ENCODE results near the gene SLC28A3.
A peak's percentile ranks its signal among the peaks of the same experiment; 100 is the strongest.

The SLC28A3 gene

GRCh38 chr9:84239343-84239742, 101.2 kb downstream of the SLC28A3 start:
- no peaks in the 10 kb centered on the region for H3K79me2 ChIP-seq (ENCODE audit: insufficient read depth, low read length)
- no peaks in the 10 kb centered on the region for H3K36me3 ChIP-seq (ENCODE audit: insufficient read depth, low read length)
- no peaks in the 10 kb centered on the region for H3K9me2 ChIP-seq (replicated peaks; ENCODE audit: low read depth, low read length)
- no peak for TF ChIP-seq CTCF (conservative IDR thresholded peaks at IDR 0.05; ENCODE audit: low read length)
- H3K9ac ChIP-seq (ENCODE audit: low read depth, low read length, poor library complexity, severe bottlenecking): no peak overlapping the region
- H3K4me1 ChIP-seq (ENCODE audit: insufficient read depth, low read length, poor library complexity, severe bottlenecking): no peaks in the 10 kb centered on the region
- H3F3A ChIP-seq (ENCODE audit: low read depth): no peaks in the 10 kb centered on the region
- no peak overlapping the region for H2AFZ ChIP-seq (ENCODE audit: low read length)
- no peak overlapping the region for H3K4me3 ChIP-seq (ENCODE audit: low read length, poor library complexity, severe bottlenecking)
- H4K20me1 ChIP-seq (ENCODE audit: insufficient read depth, low read length, poor library complexity, severe bottlenecking): no peaks in the 10 kb centered on the region
- no peaks in the 10 kb centered on the region for H3K9me3 ChIP-seq (ENCODE audit: insufficient read depth, low read depth, low read length)
- no peak overlapping the region for H3K4me2 ChIP-seq (ENCODE audit: low read depth, low read length, poor library complexity, severe bottlenecking)
- H3K27me3 ChIP-seq (ENCODE audit: insufficient read depth, low read length, poor library complexity, severe bottlenecking): peaks cover 6% of the 10 kb centered on the region

- no peaks in the 10 kb centered on the region for H3F3A ChIP-seq (ENCODE audit: low read depth)
- H3K9me2 ChIP-seq (replicated peaks; ENCODE audit: low read depth, low read length): no peaks in the 10 kb centered on the region
- no peak overlapping the region for H3K9ac ChIP-seq (ENCODE audit: low read depth, low read length, poor library complexity, severe bottlenecking)
- no peaks in the 10 kb centered on the region for H4K20me1 ChIP-seq (ENCODE audit: insufficient read depth, low read length, poor library complexity, severe bottlenecking)
- no peaks in the 10 kb centered on the region for H3K79me2 ChIP-seq (ENCODE audit: insufficient read depth, low read length)
- no peaks in the 10 kb centered on the region for H3K4me1 ChIP-seq (ENCODE audit: insufficient read depth, low read length, poor library complexity, severe bottlenecking)
- H3K36me3 ChIP-seq (ENCODE audit: insufficient read depth, low read length): no peaks in the 10 kb centered on the region
- H3K9me3 ChIP-seq (ENCODE audit: insufficient read depth, low read depth, low read length): no peaks in the 10 kb centered on the region
- no peak overlapping the region for H3K4me2 ChIP-seq (ENCODE audit: low read depth, low read length, poor library complexity, severe bottlenecking)
- no peak overlapping the region for H2AFZ ChIP-seq (ENCODE audit: low read length)
- no peak for TF ChIP-seq EZH2phosphoT487 (IDR thresholded peaks at IDR 0.05; ENCODE audit: borderline replicate concordance)
- TF ChIP-seq CTCF (conservative IDR thresholded peaks at IDR 0.05; ENCODE audit: low read length): peak; percentile 50
- H3K4me3 ChIP-seq (ENCODE audit: low read length, poor library complexity, severe bottlenecking): no peak overlapping the region
- H3K27me3 ChIP-seq (ENCODE audit: insufficient read depth, low read length, poor library complexity, severe bottlenecking): peaks cover 4% of the 10 kb centered on the region
These were observed 101.9 kb downstream of the SLC28A3 start for GRCh38 chr9:84238652-84239051.

- Histone ChIP-seq H3K9me2 (replicated peaks; ENCODE audit: low read depth, low read length) (no peaks in the 10 kb centered on the region), H3K9ac (ENCODE audit: low read depth, low read length, poor library complexity, severe bottlenecking) (no peak overlapping the region), H3K4me2 (ENCODE audit: low read depth, low read length, poor library complexity, severe bottlenecking) (no peak overlapping the region), H3K4me3 (ENCODE audit: low read length, poor library complexity, severe bottlenecking) (no peak overlapping the region), H2AFZ (ENCODE audit: low read length) (no peak overlapping the region), H3K9me3 (ENCODE audit: insufficient read depth, low read depth, low read length) (no peaks in the 10 kb centered on the region), H3K27me3 (ENCODE audit: insufficient read depth, low read length, poor library complexity, severe bottlenecking) (no peaks in the 10 kb centered on the region), H3K4me1 (ENCODE audit: insufficient read depth, low read length, poor library complexity, severe bottlenecking) (no peaks in the 10 kb centered on the region), H4K20me1 (ENCODE audit: insufficient read depth, low read length, poor library complexity, severe bottlenecking) (no peaks in the 10 kb centered on the region), H3K36me3 (ENCODE audit: insufficient read depth, low read length) (no peaks in the 10 kb centered on the region), H3F3A (ENCODE audit: low read depth) (no peaks in the 10 kb centered on the region), H3K79me2 (ENCODE audit: insufficient read depth, low read length) (no peaks in the 10 kb centered on the region)
- no peak for TF ChIP-seq CTCF (conservative IDR thresholded peaks at IDR 0.05; ENCODE audit: low read length)
- no peak for TF ChIP-seq EZH2phosphoT487 (IDR thresholded peaks at IDR 0.05; ENCODE audit: borderline replicate concordance)
These were observed 105.0 kb downstream of the SLC28A3 start for GRCh38 chr9:84235511-84235910.
